Epithelial cell of proximal tubule (primary cell): ENCODE results near the gene RPS6KA4. TPM values are rescaled to one million over a fixed set of nuclear protein-coding genes. Genes with fewer than 3 reads are reported as not detected.
A peak's percentile ranks its signal among the peaks of the same experiment; 100 is the strongest.

Experiments
- DNase-seq: peaks from one replicate; pipeline ENCODE4 v3.0.0-alpha.2; 2011; ENCODE audit warnings: low read depth
- H3K4me3 ChIP-seq: 2 replicates; pipeline ENCODE4 v1.5.1; 2011; ENCODE audit warnings: low read depth, mild to moderate bottlenecking, low read length
- total RNA-seq: library from RNA; depleted of rRNA; stranded (reverse); fragments of >200 nt; gene quantifications from 2 replicates; pipeline ENCODE4 v1.2.3, GENCODE V29; 2015
- TF ChIP-seq, protein P1 (sequence below): conservative IDR thresholded peaks from 2 replicates; pipeline ENCODE4 v1.5.1; 2012; ENCODE audit warnings: low read depth, mild to moderate bottlenecking, low read length

RPS6KA4 gene
- total RNA-seq, 1 donor from 2014 or later, result 37.1 TPM

DNA sequence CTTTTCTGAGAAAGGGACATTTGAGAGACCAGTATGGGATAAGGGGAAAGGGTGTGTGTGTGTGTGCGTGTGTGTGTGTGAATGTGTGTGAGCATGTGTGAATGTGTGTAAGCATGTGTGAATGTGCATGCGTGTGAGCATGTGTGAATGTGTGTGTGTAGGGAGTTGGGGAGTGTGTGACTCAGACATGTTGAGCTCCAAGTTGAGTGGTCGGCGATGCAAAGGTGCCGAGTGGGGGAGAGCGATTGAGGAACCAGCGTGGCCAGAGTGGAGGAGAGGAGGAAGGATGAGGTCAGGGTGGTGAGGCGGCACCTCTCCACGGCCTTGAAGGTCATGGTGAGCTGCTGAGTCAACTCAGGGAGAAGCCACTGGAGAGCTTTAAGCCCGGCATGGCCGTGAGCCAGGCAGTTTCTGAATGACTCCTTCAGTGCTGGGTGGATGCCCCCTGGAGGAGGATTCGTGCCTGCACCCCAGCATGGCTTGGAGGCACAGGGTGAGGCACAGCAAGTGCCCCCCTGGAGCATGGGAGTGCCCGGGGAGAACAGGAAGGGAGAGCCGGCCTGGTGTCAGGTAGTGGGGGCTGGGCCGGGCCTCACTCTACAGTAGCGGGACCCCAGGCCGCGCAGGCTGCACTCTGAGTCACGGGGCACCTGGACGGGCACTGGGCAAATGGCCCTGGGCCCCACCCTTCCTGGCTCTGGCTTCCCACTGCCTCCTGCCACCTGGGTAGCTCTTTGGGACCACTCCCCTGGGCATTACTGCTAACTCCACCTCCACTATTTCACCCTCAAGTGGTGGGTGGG, 27.2 kb upstream of the RPS6KA4 start:
- TF ChIP-seq, protein P1, sequence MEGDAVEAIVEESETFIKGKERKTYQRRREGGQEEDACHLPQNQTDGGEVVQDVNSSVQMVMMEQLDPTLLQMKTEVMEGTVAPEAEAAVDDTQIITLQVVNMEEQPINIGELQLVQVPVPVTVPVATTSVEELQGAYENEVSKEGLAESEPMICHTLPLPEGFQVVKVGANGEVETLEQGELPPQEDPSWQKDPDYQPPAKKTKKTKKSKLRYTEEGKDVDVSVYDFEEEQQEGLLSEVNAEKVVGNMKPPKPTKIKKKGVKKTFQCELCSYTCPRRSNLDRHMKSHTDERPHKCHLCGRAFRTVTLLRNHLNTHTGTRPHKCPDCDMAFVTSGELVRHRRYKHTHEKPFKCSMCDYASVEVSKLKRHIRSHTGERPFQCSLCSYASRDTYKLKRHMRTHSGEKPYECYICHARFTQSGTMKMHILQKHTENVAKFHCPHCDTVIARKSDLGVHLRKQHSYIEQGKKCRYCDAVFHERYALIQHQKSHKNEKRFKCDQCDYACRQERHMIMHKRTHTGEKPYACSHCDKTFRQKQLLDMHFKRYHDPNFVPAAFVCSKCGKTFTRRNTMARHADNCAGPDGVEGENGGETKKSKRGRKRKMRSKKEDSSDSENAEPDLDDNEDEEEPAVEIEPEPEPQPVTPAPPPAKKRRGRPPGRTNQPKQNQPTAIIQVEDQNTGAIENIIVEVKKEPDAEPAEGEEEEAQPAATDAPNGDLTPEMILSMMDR, result peak; percentile 83
- DNase-seq, result peak; percentile 64
- H3K4me3 ChIP-seq, result peak overlapping the region; percentile 23

DNA sequence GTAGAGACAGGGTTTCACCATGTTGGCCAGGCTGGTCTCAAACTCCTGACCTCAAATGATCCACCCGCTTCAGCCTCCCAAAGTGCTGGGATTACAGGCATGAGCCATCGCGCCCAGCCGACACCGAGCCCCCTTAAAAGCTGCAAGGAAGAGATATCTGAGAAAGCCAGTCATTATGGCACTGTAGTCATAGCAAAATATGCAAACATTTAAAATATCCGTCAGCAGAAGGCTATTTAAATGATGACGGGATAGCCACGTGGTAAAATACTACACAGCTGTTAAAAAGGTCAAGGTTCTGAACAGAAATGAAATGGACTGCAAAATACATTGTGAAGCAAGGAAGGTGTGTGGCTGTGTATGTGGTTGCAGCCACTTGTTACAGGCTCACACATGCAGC, 25.4 kb upstream of the RPS6KA4 start:
- no peak overlapping the region for H3K4me3 ChIP-seq
- no peak for DNase-seq
- TF ChIP-seq, protein P1, result no peak

DNA sequence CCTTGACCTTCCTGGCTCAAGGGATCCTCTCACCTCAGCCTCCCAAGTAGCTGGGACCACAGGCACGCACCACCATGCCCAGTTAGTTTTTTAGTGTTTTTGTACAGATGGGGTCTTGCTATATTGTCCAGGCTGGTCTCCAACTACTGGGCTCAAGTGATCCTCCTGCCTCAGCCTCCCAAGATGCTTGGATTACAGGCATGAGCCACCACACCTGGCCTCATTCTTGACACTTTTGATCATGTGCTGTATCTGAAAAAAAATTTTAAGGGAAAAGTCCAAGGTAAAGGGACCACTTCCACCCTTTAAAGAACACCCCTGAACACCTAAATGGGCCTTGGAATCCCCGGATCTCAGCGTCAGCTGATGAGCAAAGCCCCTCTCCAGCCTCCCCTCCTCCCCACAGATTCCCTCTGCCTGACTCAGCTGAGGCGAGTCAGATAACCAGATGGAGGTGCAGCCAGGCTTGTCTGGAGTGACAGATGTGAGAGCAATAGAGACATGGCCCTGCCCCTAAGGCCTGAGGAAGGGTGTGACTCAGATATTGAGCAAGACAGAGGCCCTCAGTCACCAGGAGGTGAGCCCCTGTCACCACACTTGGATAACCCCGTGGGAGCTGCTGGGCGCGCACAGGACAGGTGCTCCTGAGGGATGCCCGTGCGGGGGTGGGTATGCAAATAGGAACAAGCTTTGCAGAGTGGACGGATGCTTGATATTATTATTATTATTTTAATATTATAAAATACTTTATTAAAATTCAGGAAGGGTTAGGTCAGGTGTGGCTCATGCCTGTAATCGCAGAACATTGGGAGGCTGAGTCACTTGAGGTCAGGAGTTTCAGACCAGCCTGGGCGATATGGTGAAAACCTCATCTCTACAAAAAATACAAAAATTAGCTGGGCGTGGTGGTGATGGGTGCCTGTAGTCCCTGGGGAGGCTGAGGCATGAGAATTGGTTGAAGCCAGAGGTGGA, 23.9 kb upstream of the RPS6KA4 start:
- DNase-seq, result peak; percentile 95
- no peak overlapping the region for H3K4me3 ChIP-seq
- TF ChIP-seq, protein P1, result no peak

DNA sequence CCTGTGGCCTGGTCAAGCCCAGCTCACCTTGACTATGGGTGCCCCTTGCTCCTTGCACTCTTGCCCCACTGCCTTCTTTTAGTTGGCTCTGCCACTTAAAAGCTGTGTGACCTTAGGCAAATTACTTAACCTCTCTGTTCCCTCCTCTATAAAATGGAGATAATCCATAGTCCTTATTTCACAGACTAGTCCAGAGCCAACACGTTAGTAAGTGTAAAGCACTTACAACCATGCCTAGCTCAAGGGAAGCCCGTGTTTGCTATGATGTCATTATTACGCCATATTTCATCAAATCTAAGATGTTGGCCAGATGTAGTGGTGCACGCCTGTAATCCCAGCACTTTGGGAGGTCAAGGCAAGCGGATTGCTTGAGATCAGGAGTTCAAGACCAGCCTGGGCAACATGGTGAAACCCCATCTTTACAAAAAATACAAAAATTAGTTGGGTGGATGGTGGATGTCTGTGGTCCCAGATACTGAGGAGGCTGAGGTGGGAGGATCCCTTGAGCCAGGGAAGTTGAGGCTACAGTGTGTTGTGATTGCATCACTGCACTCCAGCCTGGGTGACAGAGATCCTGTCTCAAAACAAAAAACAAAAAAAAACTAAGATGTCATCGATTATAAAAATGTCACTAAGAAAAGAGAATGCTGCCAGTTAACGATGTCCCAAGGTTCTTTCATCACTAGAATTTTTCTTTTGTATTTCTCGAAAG, 21.3 kb upstream of the RPS6KA4 start:
- no peak for DNase-seq

DNA sequence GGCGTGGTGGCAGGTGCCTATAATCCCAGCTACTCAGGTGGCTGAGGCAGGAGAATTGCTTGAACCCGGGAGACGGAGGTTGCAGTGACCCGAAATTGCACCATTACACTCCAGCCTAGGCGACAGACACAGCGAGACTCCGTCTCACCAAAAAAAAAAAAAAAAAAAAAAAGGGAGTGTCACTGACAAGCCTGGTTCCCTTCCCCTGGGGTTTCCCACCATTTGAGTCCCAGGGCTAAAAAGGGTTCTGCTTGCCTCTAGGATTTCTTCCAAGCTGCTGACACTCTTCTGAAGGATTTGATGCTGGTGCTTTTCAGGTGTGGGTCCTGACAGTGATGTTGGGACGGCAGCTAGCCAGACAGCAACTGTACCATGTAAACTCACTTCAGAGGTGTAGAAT, 20.2 kb upstream of the RPS6KA4 start:
- H3K4me3 ChIP-seq, result no peak overlapping the region
- TF ChIP-seq, protein P1, result no peak
- no peak for DNase-seq

More for the DNA sequence above, 21.3 kb upstream of the RPS6KA4 start:
- TF ChIP-seq, protein P1, result no peak
- H3K4me3 ChIP-seq, result no peak overlapping the region

DNA sequence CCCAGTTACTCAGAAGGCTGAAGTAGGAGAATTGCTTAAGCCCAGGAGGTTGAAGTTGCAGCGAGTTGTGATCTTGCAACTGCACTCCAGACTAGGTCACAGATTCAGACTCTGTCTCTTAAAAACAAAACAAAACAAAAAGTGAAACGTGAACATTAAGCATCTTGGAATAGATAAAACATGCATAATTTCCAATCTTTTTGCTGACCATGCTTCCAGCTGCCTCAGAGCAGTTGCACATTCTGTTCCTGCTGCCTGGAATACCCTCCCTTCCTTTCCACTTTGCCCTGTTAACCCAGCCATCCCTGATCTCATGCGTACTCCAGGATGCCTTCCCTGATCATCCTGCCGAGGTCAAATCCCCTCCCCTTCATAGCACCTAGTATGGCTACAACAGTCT, 19.7 kb upstream of the RPS6KA4 start:
- TF ChIP-seq, protein P1, result no peak
- no peak overlapping the region for H3K4me3 ChIP-seq
- DNase-seq, result no peak
